COR-L47 (cell line): ENCODE measurements around the gene OSBPL5.

Experiments used
- DNase-seq: peaks from one replicate; lab custom pipeline; 2025; lab: John Stamatoyannopoulos, UW

OSBPL5 gene

DNA sequence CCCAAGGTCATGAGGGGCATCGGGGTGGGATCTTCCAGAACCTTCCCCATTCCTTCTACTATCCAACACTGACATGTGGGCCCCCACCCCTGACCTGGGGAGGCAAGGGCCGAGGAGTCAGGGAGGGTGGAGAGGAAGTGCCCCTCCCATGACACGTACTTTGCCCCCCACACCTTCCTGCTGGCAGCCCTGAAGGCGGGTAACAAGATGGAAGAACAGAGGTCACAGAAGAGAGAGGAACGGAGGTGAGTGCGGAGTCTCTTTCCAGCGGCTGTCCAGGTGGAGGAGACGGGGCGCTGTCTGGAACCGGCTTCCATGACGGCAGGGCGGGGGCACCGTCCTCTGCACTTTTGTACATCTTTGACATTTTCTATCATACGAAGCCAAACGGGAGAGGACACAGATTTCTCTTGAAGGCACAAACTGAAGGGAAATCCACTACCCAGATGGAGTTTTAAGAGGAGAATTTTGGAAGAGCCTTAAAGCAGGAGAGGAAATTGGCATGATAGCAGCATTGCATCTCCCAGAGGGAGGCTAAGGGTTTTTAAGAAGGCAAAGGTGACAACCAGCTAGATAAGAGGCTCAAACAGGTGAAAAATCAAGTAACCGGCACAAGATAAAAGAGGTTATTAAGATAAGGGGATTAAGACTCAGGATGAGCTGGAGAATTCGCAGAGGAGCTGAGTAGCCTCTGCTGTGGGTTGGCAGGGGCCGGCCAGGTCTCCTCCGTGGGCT, 16.7 kb downstream of the OSBPL5 start:
- DNase-seq: no peak

DNA sequence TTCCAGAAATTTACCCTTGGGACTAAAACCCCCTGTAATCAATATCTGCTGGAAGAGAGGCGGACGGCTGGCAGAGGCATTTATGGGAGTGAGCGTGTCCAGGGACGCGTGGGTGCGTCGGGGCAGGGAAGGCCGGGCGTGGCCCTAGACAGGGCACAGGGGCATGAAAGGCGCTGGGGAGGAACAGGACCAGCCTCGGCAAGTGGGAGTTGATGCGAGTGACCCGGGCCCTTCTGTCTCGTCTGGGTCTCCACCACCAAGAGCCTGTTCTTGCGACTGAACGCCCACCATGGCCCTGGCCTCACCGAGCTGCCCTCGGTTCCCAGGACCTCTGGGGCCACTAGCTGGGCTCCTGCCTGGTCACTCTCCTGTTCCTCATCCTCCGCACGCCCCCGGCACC, 17.5 kb downstream of the OSBPL5 start:
- no peak for DNase-seq

DNA sequence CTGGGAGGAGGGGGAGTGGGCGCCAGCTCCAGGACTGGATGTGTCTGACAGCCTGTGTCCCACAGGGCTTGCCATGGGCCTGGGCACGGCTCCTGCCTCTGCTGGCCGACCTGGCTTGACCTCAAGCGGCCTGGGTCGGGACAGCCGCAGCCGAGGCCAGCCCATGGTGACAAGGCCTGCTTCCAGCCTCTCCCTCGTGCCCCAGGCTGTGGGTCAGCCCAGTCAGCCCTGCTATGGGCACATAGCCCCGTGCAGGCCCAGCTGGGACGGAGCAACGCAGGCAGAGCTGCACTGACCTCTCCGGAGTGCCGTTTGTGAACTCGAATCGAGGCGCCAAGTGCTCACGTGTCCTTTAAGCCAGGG, 17.9 kb downstream of the OSBPL5 start:
- DNase-seq: no peak

DNA sequence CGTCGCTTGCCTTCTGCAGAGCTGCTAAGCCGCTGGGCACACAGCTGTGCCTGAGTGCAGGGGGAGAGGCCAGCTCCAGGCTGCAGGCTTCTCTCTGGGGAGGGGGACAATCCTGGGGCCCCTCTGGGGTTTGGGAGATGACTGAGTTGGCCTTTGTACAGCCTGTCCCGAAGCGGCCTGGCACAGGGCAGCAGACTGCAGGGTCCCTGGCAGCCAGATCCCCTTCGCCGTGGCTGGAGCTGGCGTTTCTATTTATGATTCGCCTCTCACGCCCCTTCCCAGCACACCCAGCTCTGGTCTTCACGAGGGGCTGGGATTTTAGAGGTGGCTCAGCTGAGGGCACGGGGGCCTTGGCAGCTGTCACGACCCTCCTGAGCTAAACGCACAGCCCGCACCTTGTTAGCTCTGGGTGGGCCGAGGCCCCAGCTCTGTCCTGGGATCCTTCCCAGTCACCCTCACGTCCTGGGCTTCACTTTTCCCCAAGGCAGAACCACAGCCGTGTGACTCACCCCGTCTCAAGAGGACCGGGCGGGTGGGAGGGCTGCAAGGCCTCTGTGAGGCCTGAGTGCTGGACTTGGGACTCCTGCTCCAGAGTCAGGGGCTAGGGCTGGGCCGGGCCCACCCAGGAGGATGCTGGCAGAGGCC, 18.4 kb downstream of the OSBPL5 start:
- no peak for DNase-seq

DNA sequence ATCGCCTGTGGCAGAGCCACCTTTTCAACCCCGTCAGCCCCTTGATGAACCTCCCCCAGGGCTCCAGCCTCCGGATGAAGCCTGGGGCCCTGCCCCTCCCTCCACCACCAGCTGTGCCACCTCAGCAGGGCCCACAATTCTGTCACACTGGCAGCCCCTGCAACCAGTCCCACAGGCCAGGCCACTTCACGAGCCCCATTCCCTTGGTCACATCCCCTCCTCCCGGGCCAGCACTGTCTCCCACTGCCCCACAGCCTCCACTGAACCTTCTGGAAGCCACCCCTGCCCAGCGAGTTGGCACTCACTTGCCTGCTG, 19.9 kb downstream of the OSBPL5 start:
- DNase-seq: no peak

DNA sequence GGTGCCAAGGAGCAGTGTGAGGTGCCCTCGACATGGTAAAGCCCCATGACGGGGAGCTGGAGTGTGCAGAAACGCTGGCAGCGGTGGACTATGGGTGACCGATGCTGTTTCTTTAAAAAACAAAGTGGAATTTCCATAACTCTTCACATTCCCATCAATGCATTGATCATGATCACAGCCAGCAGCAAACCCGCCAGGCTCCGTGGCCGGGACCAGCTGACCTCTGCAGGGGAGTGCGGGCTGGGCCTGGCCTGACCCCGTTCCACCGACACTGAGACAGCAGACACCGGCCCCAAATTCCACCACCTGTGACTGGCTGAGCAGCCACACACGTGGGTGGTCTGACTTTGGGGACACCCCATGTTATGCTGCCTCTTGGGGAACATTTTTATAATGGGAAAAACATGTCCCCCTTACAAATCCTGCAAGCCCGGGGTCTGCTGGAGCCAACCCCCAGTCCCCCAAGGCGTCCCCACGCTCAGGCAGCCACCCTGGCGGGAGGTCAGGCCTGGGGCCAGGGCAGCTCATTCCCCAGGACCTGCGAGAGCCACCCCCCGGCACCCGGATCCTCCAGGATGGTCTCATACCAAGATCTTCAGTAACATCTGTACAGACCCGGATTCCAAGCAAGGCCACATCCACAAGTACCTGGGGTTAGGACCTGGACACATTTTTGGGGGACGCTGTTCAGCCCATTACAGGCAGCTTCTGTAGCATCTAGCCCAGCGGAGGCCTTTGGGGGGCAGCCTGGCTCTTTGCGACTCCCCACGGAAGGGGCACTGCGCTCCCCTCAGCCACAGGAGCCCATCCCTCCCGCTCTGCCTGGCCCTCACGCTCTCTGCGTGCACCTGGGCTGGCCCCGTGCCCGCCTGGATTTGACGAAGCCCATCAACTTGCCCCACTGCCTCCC, 20.6 kb downstream of the OSBPL5 start:
- DNase-seq: no peak

DNA sequence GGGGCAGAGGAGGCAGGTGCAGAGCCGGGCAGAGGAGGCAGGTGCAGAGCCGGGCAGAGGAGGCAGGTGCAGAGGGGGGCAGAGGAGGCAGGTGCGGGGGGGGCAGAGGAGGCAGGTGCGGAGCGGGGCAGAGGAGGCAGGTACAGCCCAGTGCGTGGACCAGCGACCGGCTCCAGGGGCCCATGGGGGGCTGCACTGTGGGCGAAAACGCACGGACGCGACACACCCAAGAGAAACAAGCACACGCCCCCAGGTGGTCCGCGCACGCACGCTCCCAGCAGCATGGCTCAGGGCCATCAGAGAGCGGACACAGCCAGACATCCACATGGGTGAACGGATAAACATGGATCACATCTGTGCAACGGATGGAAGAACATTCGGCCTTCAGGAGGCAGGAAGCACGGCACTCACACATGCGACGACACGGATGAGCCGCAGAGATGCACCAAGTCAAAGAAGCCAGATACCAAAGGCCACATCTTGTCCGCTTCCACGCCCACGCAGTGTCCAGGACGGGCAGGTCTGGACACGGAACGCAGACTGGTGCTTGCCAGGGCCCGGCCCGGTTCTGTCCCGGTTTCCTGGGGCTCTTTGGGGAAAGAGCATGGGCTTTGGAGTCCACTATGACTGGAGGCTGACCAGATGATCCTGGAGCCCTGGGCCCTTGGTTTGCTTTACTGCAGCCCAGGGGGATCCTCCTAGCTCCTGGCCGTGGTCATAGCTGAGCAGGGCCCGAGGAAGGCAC, 21.8 kb downstream of the OSBPL5 start:
- no peak for DNase-seq

DNA sequence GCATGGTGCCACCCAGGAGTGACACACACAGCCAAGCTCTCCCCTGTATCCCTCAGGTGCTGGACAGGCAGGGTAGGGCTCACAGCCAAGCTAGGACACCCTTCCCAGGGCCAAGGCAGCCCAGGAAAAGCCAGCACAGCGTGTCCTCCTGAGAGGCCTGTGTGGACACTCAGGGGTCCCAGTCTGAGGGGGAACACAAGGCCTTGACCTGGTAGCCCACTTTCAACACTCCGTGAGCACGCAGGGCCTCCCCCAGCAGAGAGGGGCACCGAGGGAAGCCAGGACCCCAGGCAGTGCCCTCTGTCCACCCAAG, 24.9 kb downstream of the OSBPL5 start:
- DNase-seq: no peak

DNA sequence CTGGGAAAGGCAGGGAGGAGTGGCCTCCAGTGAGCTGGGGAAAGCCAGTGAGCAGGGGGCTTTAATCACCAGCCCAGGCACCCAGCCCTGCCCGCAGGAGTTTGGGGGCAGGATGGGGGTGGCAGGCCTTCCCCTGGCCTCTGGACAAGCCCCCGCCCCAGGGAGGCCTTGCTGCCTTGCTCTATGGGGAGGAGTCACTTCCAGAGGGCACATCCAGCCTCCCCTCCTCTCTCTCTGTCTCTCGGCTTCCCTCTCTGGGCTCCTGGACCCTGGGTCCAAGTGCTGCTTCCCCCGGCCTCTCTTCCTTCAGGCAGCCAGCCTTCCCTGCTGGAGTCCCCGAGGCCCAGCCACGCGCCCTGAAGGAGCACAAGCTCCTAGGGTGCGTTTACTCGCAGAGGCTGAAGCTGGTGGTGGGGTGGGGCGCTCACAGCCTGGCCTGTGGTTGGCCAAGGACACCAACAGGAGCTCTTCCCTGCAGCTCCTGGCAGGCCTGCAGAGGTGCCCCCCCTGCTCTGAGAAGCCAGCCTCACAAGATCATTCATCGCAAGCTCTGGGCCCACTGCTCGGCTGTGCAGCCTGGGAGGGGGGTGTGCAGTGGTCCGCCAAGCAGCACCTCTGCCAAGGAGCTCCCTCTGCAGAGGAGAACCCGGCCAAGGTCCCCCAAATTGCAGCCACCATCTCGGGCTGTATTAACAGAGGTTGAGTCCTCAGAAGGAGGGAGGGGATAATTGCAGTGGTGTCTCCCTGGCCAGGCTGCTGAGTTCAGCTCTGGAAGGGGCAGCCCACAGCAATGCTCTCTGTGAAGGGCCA, 25.4 kb downstream of the OSBPL5 start:
- no peak for DNase-seq

DNA sequence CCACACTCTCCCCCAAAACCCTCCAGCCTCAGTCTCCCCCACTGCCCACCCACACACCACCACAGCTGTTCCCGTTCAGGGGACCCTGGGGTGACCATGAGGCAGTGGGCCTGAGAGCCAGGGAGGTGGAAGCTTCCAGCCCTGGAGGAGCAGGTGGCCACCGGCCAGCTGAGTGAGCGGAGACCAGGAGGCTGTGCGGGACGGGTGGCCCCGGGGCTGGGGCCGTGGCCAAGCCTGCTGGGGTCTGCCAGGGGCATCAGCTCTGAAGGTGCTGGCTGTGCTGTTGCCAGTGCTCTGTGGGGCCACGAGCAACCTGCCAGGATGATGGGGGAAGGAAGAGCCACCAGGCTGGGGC, 26.0 kb downstream of the OSBPL5 start:
- DNase-seq: no peak

DNA sequence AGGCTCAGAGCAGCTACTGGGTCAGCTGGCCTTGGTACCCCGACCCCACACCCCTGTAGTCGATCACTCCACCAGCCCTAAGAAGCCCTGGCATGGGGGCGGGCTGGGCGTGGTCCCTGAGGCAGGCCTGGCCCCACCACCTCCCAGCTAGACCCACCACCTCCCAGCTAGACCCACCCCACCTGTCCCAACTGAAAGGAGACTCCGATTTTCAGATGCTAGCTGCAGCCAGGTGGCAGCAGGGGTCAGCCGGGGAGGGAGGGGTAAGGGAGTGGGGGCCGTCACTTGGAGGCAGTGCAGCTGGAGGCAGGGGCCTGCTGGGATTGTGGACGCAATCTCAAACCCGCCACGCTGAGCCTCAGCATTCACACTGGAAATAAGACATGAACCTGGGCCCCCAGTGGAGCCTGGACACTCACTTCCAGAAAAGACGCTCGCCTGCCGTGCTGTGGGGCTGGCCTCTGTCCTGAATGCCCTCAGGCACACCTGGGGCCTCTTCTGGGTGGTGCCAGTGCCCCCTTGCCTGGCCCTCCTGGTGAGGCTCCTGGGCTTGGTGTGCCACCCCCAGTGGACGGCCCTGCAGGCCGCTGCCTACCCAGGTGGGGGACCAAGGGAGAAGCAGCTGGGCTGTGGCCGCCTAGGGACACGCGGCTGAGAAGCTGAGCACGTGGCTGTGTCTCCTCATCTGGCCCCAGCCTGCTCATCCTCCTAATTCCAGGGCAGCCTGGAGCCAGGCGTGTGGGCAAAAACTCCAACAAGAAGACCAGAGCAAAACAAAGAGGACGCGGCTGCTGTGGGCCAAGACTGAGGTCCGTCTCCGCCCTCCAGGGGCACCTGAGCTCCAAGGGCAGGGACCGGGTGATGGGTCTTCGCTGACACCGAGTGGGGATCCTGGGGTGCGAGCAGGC, 26.7 kb downstream of the OSBPL5 start:
- no peak for DNase-seq

DNA sequence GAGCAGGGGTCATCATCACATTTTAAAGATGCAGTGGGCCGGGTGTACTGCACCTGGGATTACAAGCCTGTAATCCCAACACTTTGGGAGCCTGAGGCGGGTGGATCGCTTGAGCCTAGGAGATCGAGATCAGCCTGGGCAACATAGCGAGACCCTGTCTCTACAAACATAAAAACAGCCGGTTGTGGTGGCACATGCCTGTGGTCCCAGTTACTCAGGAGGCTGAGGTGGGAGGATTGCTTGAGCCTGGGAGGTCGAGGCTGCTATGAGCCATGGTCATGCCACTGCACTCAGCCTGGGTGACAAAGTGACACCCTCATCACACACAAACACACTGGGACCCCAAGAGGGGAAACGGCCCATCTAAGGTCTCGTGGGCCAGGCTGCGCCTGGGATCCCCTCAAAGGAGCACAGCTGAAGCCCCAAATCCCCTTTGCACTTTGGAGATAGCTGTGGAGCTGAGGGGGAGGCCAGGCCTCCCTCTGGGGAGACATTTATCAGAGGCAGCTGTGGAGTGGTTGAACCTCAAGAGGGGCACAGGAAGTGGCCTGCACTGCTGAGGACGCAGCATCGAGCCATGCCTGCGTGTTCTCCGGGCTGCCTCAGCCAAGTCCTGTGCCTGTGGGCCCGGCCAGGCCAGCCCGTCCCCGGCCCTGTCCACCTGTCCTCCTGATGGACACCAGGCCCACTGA, 27.5 kb downstream of the OSBPL5 start:
- DNase-seq: no peak

DNA sequence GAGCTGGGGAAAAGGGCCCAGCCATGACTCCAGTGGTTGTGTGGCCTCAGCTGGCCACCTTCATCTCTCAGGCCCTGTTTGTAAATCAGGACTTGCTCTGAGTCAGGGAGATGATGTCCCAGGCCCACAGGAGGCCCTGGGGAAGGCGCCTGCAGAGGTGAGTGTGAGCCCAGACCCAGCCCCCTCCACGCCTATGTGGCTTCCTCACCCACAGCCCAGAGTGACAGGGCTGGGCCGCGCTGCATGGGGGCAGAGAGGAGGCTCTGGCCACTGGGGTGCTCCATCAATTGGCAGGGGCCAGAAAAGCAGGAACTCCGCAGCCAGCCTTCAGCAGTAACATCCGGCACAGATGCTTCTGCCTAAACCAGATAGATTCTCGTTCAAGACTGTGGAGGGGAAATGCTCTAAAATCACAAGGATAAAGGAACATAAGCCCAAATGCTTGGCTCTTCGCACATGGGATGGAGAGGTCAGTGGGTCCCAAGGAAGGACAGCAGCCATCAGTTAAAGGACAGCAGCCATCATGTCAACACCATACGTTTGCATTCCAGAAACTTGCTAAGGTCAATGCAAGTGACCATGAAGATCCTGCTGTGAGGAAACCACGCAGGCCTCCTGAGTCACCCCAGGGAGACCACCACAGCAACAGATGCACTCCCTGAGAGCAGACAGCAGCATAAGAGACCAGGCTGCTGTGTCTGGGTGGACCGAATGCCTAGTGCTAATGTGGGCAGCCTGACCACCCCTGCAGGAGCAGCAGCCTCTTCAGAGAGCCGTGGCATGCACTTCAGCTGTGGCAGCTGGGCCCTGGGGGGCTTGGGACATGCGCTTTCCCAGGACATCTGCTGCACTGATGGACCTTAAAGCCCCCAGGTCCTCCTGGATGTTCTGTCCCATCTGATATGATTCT, 28.3 kb downstream of the OSBPL5 start:
- DNase-seq: no peak

DNA sequence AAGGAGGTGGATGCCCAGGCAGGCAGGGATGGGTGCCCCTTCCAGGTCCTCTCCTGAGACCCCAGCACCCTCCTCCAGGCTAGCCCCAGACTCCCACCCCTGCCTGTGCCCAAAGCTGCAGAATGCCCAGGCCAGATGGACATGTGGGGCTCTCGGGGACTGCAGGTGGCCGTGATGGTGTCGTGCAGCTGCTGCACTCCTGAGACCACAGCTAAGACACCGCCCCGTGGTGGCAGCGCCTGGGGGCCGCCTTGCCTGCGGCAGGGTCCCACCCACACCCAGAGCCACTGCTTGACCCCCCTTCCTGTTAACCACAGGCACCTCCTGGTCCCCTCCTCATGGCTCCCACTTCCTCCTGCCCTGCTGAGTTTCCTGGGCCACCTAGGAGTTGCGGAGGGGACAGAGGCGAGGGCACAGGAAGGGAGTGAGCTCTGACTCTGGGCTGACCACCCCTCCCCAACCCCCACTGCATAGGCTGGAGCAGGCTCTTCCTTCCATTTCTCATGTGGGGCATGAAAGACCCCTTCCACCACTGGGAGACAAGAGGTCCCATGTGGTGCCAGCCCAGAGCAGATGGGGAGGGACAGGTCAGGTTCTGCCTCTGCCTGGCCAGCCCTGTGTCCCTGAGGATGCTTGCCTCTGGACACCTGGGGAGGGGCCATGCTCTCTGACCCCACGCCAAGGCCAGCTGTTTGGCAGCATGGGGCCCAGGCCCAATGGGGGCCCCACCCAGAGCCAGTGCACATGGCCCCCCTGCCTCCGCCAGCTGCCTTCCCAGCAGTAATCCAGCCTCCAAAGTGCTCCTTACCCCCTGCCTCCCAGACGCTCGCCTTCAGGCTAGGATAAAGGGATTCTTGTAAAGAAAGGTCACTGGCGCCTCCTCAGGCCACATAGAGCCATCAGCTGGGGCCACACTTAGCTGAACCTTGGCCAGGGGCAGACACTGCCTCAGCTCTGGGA, 29.3 kb downstream of the OSBPL5 start:
- no peak for DNase-seq

DNA sequence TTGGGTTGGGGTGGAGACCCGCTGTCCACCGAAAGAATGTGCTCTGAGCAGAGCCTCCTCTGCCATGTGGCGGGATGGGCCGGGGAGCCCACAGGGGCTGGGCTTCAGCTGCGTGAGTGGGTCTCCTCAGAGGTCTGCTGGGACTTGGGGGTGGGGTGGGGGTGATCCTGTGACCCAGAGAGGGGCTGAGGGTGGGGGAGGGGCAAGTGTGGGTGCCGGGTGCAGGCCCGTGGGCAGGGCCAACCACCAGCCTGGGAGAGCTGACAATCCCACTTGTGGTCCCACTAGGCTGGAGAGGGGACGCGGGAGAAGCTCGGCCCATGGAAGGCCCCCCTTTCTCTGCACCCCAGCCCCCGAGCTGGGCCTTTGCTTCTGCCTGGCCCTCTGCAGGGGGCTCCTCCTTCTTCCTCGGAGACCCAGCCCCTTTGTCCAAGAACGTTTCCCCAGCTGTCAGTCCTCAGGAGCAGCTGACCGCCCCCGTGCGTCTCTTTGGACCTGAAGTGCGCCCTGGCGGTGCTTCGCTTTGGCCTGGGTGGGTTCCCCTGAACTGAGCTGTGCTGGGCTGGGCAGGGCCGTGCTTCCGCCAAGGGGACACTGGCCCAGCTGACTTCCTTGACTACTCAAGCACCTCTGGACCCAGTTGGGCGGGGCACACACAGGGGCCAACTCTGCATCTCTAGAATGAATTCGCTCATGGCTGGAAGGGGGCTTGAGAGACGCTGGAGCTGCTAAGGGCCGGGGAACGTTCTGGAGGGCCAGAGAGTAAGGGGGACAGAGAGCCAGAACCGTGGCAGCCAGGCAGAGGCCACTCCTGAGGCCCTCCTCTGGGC, 30.2 kb downstream of the OSBPL5 start:
- DNase-seq: no peak

DNA sequence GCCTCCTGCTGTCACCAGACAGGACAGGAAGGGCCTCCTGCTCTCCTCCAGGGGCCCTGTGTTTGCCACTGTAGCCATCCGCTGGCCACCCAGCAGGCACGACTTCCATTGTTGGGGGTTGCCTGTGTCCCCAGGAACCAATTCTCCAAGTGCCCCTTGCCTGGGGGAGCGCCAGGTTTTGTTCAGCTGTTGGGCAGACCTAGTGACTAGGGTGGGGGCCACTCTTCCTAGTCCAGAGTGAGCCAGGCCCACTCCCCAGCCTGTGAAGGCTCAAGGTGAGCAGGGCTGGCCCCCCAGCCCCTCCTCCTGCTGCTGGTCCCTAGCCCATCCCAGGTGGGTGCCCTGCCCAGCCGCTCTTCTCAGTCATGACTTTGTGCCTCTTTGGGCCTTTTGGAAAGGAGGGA, 30.9 kb downstream of the OSBPL5 start:
- no peak for DNase-seq
